A549 treated with Mapracorat at 1 μM for 4 hours (cell line): Measurements from ENCODE around the gene TEX51. TPM values are rescaled to one million over a fixed set of nuclear protein-coding genes. Genes with fewer than 3 reads are reported as not detected.

ENCODE experiments used
- total RNA-seq: library from RNA; stranded (reverse); fragments of 200-300 nt; extraction: Qiagen RNA extraction; gene quantifications from 5 replicates; pipeline ENCODE4 v1.2.3, GENCODE V29; 2022

Gene TEX51
- not detected in 5 replicates for total RNA-seq

GRCh38 chr2:126898636-126899035, at the start of gene TEX51:
TSS of gene TEX51 (plus strand) at chr2:126898890. CDS start at chr2:126898919, 29 bp downstream.

Other genes starting within 250 kb of the TEX51 start
- gene GYPC, start 242.7 kb upstream of the TEX51 start, total RNA-seq: not detected in 5 replicates
- 29.3 to 31.7 TPM (median 29.8 TPM) in 5 replicates for gene BIN1, start 208.3 kb downstream of the TEX51 start, total RNA-seq